ENCODE measurements around the gene ABLIM2. TPM values are rescaled to one million over a fixed set of nuclear protein-coding genes. Genes with fewer than 3 reads are reported as not detected.

ABLIM2 gene
- 2.7 and 3.2 TPM in 2 replicates for total RNA-seq (2021)
- Bru-seq, nascent RNA, result percentile 29 among the genes with signal in this experiment
- BruChase-seq, experiment 1, labeled RNA remaining after a 2-hour chase, result percentile 25 among the genes with signal in this experiment
- BruChase-seq, experiment 2, labeled RNA remaining after a 6-hour chase, result percentile 29 among the genes with signal in this experiment
- long read RNA-seq, partial matches to known transcripts, result 1 of 14 reads
- long read RNA-seq, other reads (novel, unspliced or antisense), result 13 of 14 reads

DNA sequence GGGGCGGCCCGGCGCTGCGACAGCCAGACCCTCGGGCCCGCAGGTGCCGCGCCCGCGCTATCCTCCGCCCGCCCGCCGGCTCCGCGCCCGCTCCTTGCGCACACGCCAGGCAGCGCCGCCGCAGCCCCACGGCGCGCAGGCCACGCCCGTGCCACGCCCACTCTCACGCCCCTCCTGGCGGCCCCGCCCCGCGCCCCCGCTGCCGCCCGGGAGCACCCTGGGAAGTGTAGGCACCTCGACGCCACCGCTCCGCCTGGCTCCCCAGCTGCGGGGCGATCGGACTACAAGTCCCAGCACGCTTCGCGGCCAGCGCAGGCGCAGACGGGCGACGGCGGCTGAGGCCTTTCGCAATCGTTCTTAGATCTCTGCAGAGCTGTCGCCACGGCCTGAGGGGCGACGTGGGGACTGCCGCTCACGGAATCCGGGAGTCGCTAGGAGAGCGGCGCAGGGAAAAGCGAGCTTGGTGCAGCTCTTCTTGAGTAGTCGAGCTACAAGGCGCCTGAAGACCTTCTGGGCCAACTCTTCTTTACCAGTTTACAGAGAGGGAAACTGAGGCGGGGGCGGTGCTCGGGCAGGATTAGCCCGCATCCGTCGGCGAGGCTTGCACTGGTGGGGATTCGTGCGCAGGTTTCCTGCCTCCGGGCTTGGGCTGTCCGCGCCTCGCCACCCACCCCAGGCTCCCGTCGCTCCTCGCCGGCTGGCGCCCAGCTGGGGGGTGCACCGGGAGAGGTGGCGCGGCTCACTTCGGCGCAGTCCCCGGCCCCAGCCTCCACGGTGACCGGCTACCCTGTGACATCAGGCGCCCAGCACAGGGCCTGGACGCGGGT lies at the start of gene ABLIM2:
Gene ABLIM2 (minus strand): TSS at position 104 of the 827 bp plus-strand sequence. CDS start 124 bp downstream, outside the sequence.
- H3K27me3 ChIP-seq (replicated peaks; ENCODE audit: insufficient read depth, low read depth, low read length, poor library complexity), result peaks cover 12% of the 10 kb centered on the region
- H3K4me1 ChIP-seq (ENCODE audit: insufficient read depth, low read length, poor library complexity, severe bottlenecking), result peaks cover 23% of the 10 kb centered on the region
- no peaks in the 10 kb centered on the region for H3K9me3 ChIP-seq (ENCODE audit: low read depth, low read length, poor library complexity, severe bottlenecking)
- no TSS peak for BruUV-seq (replicated peaks)
- intact Hi-C loops (cut with micrococcal nuclease; ENCODE audit: unreplicated experiment), result no loop called here
- ChIA-PET CTCF (interaction anchor here (0.6 to 1.2 kb wide), 2 partner anchors 13 to 18 kb away, joined by 3 to 4 read pairs; no protein-coding TSS in a partner anchor), POLR2A (ENCODE audit: low non-redundant PET) (no interaction called here)
- H3K27ac ChIP-seq (ENCODE audit: low read depth, low read length, poor library complexity, severe bottlenecking), result peak within 1 kb of the TSS; percentile 41
- TF ChIP-seq EZH2 (IDR thresholded peaks at IDR 0.05; ENCODE audit: borderline replicate concordance, low read depth, low read length, poor library complexity, severe bottlenecking), result no peak
- TF ChIP-seq, protein P1, sequence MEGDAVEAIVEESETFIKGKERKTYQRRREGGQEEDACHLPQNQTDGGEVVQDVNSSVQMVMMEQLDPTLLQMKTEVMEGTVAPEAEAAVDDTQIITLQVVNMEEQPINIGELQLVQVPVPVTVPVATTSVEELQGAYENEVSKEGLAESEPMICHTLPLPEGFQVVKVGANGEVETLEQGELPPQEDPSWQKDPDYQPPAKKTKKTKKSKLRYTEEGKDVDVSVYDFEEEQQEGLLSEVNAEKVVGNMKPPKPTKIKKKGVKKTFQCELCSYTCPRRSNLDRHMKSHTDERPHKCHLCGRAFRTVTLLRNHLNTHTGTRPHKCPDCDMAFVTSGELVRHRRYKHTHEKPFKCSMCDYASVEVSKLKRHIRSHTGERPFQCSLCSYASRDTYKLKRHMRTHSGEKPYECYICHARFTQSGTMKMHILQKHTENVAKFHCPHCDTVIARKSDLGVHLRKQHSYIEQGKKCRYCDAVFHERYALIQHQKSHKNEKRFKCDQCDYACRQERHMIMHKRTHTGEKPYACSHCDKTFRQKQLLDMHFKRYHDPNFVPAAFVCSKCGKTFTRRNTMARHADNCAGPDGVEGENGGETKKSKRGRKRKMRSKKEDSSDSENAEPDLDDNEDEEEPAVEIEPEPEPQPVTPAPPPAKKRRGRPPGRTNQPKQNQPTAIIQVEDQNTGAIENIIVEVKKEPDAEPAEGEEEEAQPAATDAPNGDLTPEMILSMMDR (conservative IDR thresholded peaks at IDR 0.05; ENCODE audit: low read depth, low read length), result no peak
- peak within 1 kb of the TSS; percentile 59 for H3K4me3 ChIP-seq (ENCODE audit: low read depth, low read length, poor library complexity, severe bottlenecking)
- DNase-seq (ENCODE audit: low spot score), result peak; percentile 98
- no peaks in the 10 kb centered on the region for H3K36me3 ChIP-seq (ENCODE audit: insufficient read depth, low read length, poor library complexity, severe bottlenecking)

DNA sequence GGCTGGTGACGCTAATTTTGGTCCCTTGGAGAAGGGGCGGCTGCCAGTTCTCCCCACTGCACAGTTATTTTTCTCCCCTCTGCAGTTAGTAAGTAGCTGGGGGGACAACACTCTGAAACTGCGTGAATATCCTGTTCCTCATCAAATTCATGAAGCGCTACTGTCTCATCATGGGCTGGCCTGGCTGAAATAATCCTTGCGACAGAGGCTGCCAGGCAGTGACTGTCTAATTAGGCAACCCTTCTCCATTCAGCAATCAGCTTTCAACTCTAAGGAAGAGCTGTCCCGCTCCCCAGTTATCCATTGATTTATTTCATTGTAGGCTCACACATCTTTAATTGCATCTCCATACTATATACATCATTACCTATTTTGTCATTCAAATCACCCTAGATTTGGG lies 48.7 kb upstream of the ABLIM2 start:
- no TSS peak for BruUV-seq (replicated peaks)
- Histone ChIP-seq H3K9me3 (ENCODE audit: low read depth, low read length, poor library complexity, severe bottlenecking) (no peaks in the 10 kb centered on the region), H3K27ac (ENCODE audit: low read depth, low read length, poor library complexity, severe bottlenecking) (no peak overlapping the region), H3K36me3 (ENCODE audit: insufficient read depth, low read length, poor library complexity, severe bottlenecking) (no peaks in the 10 kb centered on the region), H3K27me3 (replicated peaks; ENCODE audit: insufficient read depth, low read depth, low read length, poor library complexity) (no peaks in the 10 kb centered on the region), H3K4me3 (ENCODE audit: low read depth, low read length, poor library complexity, severe bottlenecking) (no peak overlapping the region), H3K4me1 (ENCODE audit: insufficient read depth, low read length, poor library complexity, severe bottlenecking) (no peaks in the 10 kb centered on the region)
- POLR2A ChIA-PET (ENCODE audit: low non-redundant PET), result no interaction called here
- CTCF ChIA-PET, result no interaction called here
- DNase-seq (ENCODE audit: low spot score), result no peak
- TF ChIP-seq, protein P1 (conservative IDR thresholded peaks at IDR 0.05; ENCODE audit: low read depth, low read length), result no peak
- TF ChIP-seq EZH2 (IDR thresholded peaks at IDR 0.05; ENCODE audit: borderline replicate concordance, low read depth, low read length, poor library complexity, severe bottlenecking), result no peak
- intact Hi-C loops (cut with micrococcal nuclease; ENCODE audit: unreplicated experiment), result no loop called here

DNA sequence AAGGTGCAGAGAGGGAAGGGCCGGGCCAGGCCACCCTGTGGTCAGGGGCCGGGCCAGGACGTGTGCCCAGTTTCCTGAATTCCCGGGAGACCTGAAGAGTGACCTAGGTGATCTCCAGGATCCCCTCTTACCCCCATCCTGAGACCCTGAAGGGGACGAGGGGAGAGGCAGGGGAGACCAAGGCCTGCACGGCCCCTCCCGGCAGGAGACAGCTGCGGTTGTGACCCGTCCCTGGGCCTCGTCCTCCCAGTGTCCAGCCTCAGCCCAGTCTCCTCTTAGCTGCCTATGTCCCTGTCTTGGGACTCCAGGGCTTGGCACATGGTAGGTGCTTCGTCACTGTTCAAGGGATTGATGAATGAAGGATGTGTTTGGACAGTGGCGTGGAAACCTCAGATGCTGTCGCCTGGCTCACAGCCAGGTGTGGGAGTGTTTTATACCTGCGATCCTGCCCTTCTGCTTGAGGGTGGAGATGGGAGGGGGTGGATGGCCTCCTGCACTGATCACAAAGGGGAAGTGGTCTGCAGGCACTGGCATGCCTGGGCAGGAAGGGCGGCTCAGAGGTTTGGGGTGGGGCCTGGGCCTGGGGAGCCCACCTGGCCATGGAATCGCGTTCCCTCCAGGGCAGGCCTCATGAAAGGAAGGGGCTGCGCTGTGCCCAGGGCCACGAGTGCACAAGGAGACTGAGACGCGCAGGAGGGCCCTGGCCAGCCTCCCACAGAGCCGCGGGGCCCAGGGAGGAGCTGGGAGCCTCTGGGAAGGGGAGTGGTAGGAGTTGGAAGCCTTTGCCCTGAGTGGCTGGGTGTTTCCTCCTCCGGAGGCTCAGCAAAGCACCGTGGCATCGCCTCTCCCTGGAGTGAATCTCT lies 47.4 kb upstream of the ABLIM2 start:
- no TSS peak for BruUV-seq (replicated peaks)
- ChIA-PET CTCF (no interaction called here), POLR2A (ENCODE audit: low non-redundant PET) (no interaction called here)
- H3K4me3 ChIP-seq (ENCODE audit: low read depth, low read length, poor library complexity, severe bottlenecking), result no peak overlapping the region
- no peaks in the 10 kb centered on the region for H3K36me3 ChIP-seq (ENCODE audit: insufficient read depth, low read length, poor library complexity, severe bottlenecking)
- intact Hi-C loops (cut with micrococcal nuclease; ENCODE audit: unreplicated experiment), result no loop called here
- no peaks in the 10 kb centered on the region for H3K27me3 ChIP-seq (replicated peaks; ENCODE audit: insufficient read depth, low read depth, low read length, poor library complexity)
- no peaks in the 10 kb centered on the region for H3K4me1 ChIP-seq (ENCODE audit: insufficient read depth, low read length, poor library complexity, severe bottlenecking)
- no peak for TF ChIP-seq EZH2 (IDR thresholded peaks at IDR 0.05; ENCODE audit: borderline replicate concordance, low read depth, low read length, poor library complexity, severe bottlenecking)
- TF ChIP-seq, protein P1 (conservative IDR thresholded peaks at IDR 0.05; ENCODE audit: low read depth, low read length), result no peak
- no peak for DNase-seq (ENCODE audit: low spot score)
- no peak overlapping the region for H3K27ac ChIP-seq (ENCODE audit: low read depth, low read length, poor library complexity, severe bottlenecking)
- H3K9me3 ChIP-seq (ENCODE audit: low read depth, low read length, poor library complexity, severe bottlenecking), result no peaks in the 10 kb centered on the region
